ENCODE data around the gene LRRC63.
"Not testable (repeated sequence)": the region's sequence is repeated elsewhere in the genome, so short reads cannot be mapped to it uniquely, and the experiment has no call there.

The LRRC63 gene

GRCh38 chr13:46181840-46182490 is 29.8 kb upstream of the LRRC63 start, which contains the start of gene LCP1:
Gene LCP1 (minus strand): TSS chr13:46182177. CDS start chr13:46159662, 22,515 bp downstream.
- peak; percentile 64 to 78 for DNase-seq

- DNase-seq = no peak
Measured at GRCh38 chr13:46182491-46182877, 29.2 kb upstream of the LRRC63 start.

GRCh38 chr13:46183018-46183946 is 28.4 kb upstream of the LRRC63 start:
- DNase-seq = no peak

GRCh38 chr13:46184277-46184699 is 27.4 kb upstream of the LRRC63 start:
- peak; percentile 82 to 86 for DNase-seq

GRCh38 chr13:46185634-46186033 is 26.1 kb upstream of the LRRC63 start:
- no peak for DNase-seq

GRCh38 chr13:46192412-46192811 is 19.3 kb upstream of the LRRC63 start:
- DNase-seq = no peak

- DNase-seq = no peak
Measured at GRCh38 chr13:46195016-46195415, 16.7 kb upstream of the LRRC63 start.

GRCh38 chr13:46197299-46198048 is 14.3 kb upstream of the LRRC63 start:
- no peak for DNase-seq

GRCh38 chr13:46198696-46199193 is 13.0 kb upstream of the LRRC63 start:
- no peak for DNase-seq

GRCh38 chr13:46202188-46202795 is 9.4 kb upstream of the LRRC63 start:
- no peak for DNase-seq

GRCh38 chr13:46202966-46203365 is 8.8 kb upstream of the LRRC63 start:
- DNase-seq = no peak

- DNase-seq = no peak
Measured at GRCh38 chr13:46206143-46206542, 5.6 kb upstream of the LRRC63 start.

- no peak for DNase-seq
Measured at GRCh38 chr13:46207828-46208227, 3.9 kb upstream of the LRRC63 start.

GRCh38 chr13:46210362-46211083 is 1.2 kb upstream of the LRRC63 start:
- no peak for DNase-seq

- peak; percentile 10 to 27 for DNase-seq
Measured at GRCh38 chr13:46211116-46211482, 629 bp upstream of the LRRC63 start.

- DNase-seq = no peak
Measured at GRCh38 chr13:46213242-46213641, 1.5 kb downstream of the LRRC63 start.

- not testable (repeated sequence) for DNase-seq
Measured at GRCh38 chr13:46214741-46215140, 3.0 kb downstream of the LRRC63 start.

- DNase-seq = not testable (repeated sequence)
Measured at GRCh38 chr13:46220234-46220633, 8.5 kb downstream of the LRRC63 start.

- no peak for DNase-seq
Measured at GRCh38 chr13:46229251-46229650, 17.5 kb downstream of the LRRC63 start.

- DNase-seq = no peak
Measured at GRCh38 chr13:46232281-46232680, 20.6 kb downstream of the LRRC63 start.

- no peak for DNase-seq
Measured at GRCh38 chr13:46235286-46235685, 23.6 kb downstream of the LRRC63 start.

- no peak for DNase-seq
Measured at GRCh38 chr13:46265292-46265691, 53.6 kb downstream of the LRRC63 start.

Measured in activated CD4-positive, alpha-beta T cell treated with anti-CD3 and anti-CD28 coated beads, Interleukin-2, amount 50 U/mL, for 48 hours (primary cell).